H9 (cell line): ENCODE data around the gene SIGLEC12. TPM values are rescaled to one million over a fixed set of nuclear protein-coding genes. Genes with fewer than 3 reads are reported as not detected.

Source experiments
- DNase-seq: peaks from one replicate; pipeline ENCODE4 v3.0.0-alpha.2; 2017
- H2AFZ ChIP-seq: one replicate; pipeline ENCODE4 v1.6.1; 2013; ENCODE audit warnings: mild to moderate bottlenecking, low read length, control low read depth, moderate library complexity
- H2AK5ac ChIP-seq: 2 replicates; pipeline ENCODE4 v1.6.1; 2013; ENCODE audit warnings: low read length, control low read depth, mixed read lengths; ENCODE audit not compliant: insufficient read length
- H2BK120ac ChIP-seq: one replicate; pipeline ENCODE4 v1.6.1; 2013; ENCODE audit warnings: low read depth, mild to moderate bottlenecking, low read length, control low read depth, inconsistent platforms; ENCODE audit not compliant: poor library complexity, severe bottlenecking
- H2BK12ac ChIP-seq: 2 replicates; pipeline ENCODE4 v1.6.1; 2013; ENCODE audit warnings: low read length, control low read depth, mixed read lengths, low read depth; ENCODE audit not compliant: insufficient read length
- H2BK15ac ChIP-seq: 2 replicates; pipeline ENCODE4 v1.6.1; 2013; ENCODE audit warnings: low read depth, low read length, control low read depth
- H2BK20ac ChIP-seq: one replicate; pipeline ENCODE4 v1.6.1; 2013; ENCODE audit warnings: low read depth, mild to moderate bottlenecking, low read length, control low read depth, inconsistent platforms; ENCODE audit not compliant: poor library complexity, severe bottlenecking
- H2BK5ac ChIP-seq: 2 replicates; pipeline ENCODE4 v1.6.1; 2013; ENCODE audit warnings: low read length, control low read depth, mixed read lengths; ENCODE audit not compliant: insufficient read length
- H3K14ac ChIP-seq: 2 replicates; pipeline ENCODE4 v1.6.1; 2013; ENCODE audit warnings: low read length, control low read depth; ENCODE audit not compliant: insufficient read depth
- H3K18ac ChIP-seq: 2 replicates; pipeline ENCODE4 v1.6.1; 2013; ENCODE audit warnings: low read depth, mild to moderate bottlenecking, mixed read lengths, low read length, control low read depth; ENCODE audit not compliant: insufficient read length
- H3K23ac ChIP-seq: 2 replicates; pipeline ENCODE4 v1.6.1; 2013; ENCODE audit warnings: low read length, control low read depth, mixed read lengths, low read depth; ENCODE audit not compliant: insufficient read length
- H3K23me2 ChIP-seq: 2 replicates; pipeline ENCODE4 v1.6.1; 2013; ENCODE audit warnings: low read depth, mild to moderate bottlenecking, mixed read lengths, low read length, control low read depth; ENCODE audit not compliant: insufficient read length, poor library complexity, severe bottlenecking
- H3K27ac ChIP-seq: 2 replicates; pipeline ENCODE4 v1.5.1; 2013; ENCODE audit warnings: low read length, control low read depth, mixed read lengths, low read depth; ENCODE audit not compliant: insufficient read length
- H3K27me3 ChIP-seq: 2 replicates; pipeline ENCODE4 v1.6.1; 2013; ENCODE audit warnings: low read length, control low read depth, inconsistent platforms; ENCODE audit not compliant: insufficient read depth
- H3K4ac ChIP-seq: 2 replicates; pipeline ENCODE4 v1.6.1; 2013; ENCODE audit warnings: low read depth, mild to moderate bottlenecking, control low read depth, inconsistent platforms, low read length, moderate library complexity
- H3K4me1 ChIP-seq: 2 replicates; pipeline ENCODE4 v1.6.1; 2013; ENCODE audit warnings: low read length, control low read depth, inconsistent platforms; ENCODE audit not compliant: insufficient read depth
- H3K4me2 ChIP-seq: 2 replicates; pipeline ENCODE4 v1.6.1; 2013; ENCODE audit warnings: low read length, control low read depth, mixed read lengths; ENCODE audit not compliant: insufficient read length, insufficient read depth
- H3K56ac ChIP-seq: 2 replicates; pipeline ENCODE4 v1.6.1; 2013; ENCODE audit warnings: low read depth, mild to moderate bottlenecking, mixed read lengths, low read length, control low read depth; ENCODE audit not compliant: insufficient read length
- H3K79me1 ChIP-seq: 2 replicates; pipeline ENCODE4 v1.6.1; 2013; ENCODE audit warnings: low read depth, mild to moderate bottlenecking, moderate library complexity, low read length, control low read depth, inconsistent platforms; ENCODE audit not compliant: insufficient read depth, poor library complexity, severe bottlenecking
- H3K79me2 ChIP-seq: 2 replicates; pipeline ENCODE4 v1.6.1; 2013; ENCODE audit warnings: low read length, control low read depth, inconsistent platforms; ENCODE audit not compliant: insufficient read depth
- H3K9ac ChIP-seq: 2 replicates; pipeline ENCODE4 v1.6.1; 2013; ENCODE audit warnings: low read length, control low read depth, mixed read lengths; ENCODE audit not compliant: insufficient read length; ENCODE audit errors: extremely low read depth
- H3K9me3 ChIP-seq: one replicate; pipeline ENCODE4 v1.6.1; 2013; ENCODE audit warnings: low read depth, low read length, inconsistent platforms; ENCODE audit not compliant: control insufficient read depth
- H3T11ph ChIP-seq: one replicate; pipeline ENCODE4 v1.6.1; 2013; ENCODE audit warnings: mild to moderate bottlenecking, low read length, control low read depth, inconsistent platforms
- H4K20me1 ChIP-seq: one replicate; pipeline ENCODE4 v1.6.1; 2013; ENCODE audit not compliant: control insufficient read depth, insufficient read length, insufficient read depth
- H4K5ac ChIP-seq: 2 replicates; pipeline ENCODE4 v1.6.1; 2013; ENCODE audit warnings: low read depth, mild to moderate bottlenecking, mixed read lengths, low read length, control low read depth; ENCODE audit not compliant: insufficient read length
- H4K8ac ChIP-seq: replicated peaks from 2 replicates; pipeline ENCODE4 v1.6.1; 2013; ENCODE audit warnings: low read length, control low read depth, mixed read lengths, low read depth; ENCODE audit not compliant: insufficient read length
- H4K91ac ChIP-seq: 2 replicates; pipeline ENCODE4 v1.6.1; 2013; ENCODE audit warnings: low read depth, mild to moderate bottlenecking, moderate library complexity, mixed read lengths, low read length, control low read depth; ENCODE audit not compliant: insufficient read length
- H3K27ac Mint-ChIP-seq, 3 experiments: 2 replicates in 2 of 3; 3 replicates in 1 of 3; pipeline ENCODE4 v1.8.0; 2020 to 2021; ENCODE audit warnings: mixed read lengths in 3 of 3, mild to moderate bottlenecking in 1 of 3, moderate library complexity in 1 of 3
- H3K27me3 Mint-ChIP-seq: 2 replicates; pipeline ENCODE4 v1.8.0; 2021; ENCODE audit warnings: low read depth, mild to moderate bottlenecking, moderate library complexity, mixed read lengths
- H3K36me3 Mint-ChIP-seq, 3 experiments: 2 replicates in 2 of 3; 3 replicates in 1 of 3; pipeline ENCODE4 v1.8.0; 2020 to 2021; ENCODE audit warnings: low read depth in 3 of 3, mixed read lengths in 3 of 3; ENCODE audit not compliant: insufficient read depth in 1 of 3
- H3K4me1 Mint-ChIP-seq, 2 experiments: 2 replicates each; pipeline ENCODE4 v1.8.0; 2020; ENCODE audit warnings: mixed read lengths in 2 of 2
- H3K4me3 Mint-ChIP-seq, 2 experiments: 2 replicates in 1 of 2; 3 replicates in 1 of 2; pipeline ENCODE4 v1.8.0; 2020 to 2021; ENCODE audit warnings: mild to moderate bottlenecking in 2 of 2, mixed read lengths in 2 of 2, moderate library complexity in 1 of 2
- H3K9me3 Mint-ChIP-seq, 2 experiments: 2 replicates in 1 of 2; 3 replicates in 1 of 2; pipeline ENCODE4 v1.8.0; 2020; ENCODE audit warnings: mild to moderate bottlenecking in 2 of 2, mixed read lengths in 2 of 2, moderate library complexity in 1 of 2
- WGBS: extraction: QIAGEN DNeasy Blood & Tissue Kit; methylation state at CpG from one replicate; pipeline ENCODE4 v1.1.7; 2013; ENCODE audit warnings: missing lambda C conversion rate, low lambda C conversion rate, mixed read lengths; ENCODE audit not compliant: insufficient read length; ENCODE audit errors: extremely low coverage; 5-methylcytosine and 5-hydroxymethylcytosine counted together
- long read RNA-seq: library from polyadenylated mRNA; unstranded; transcript quantifications from one replicate; pipeline ENCODE4 v2.0.0, GENCODE V29; 2020
- total RNA-seq: library from RNA; stranded (reverse); gene quantifications from 2 replicates; pipeline ENCODE4 v1.2.1, GENCODE V29; 2021
- TF ChIP-seq, protein P1 (sequence below): fragments of 200-600 bp; sonication (generic); conservative IDR thresholded peaks from 3 replicates; pipeline ENCODE4 v1.8.0; 2021; ENCODE audit warnings: antibody characterized with exemption, mild to moderate bottlenecking

SIGLEC12 gene
- total RNA-seq, result not detected in 2 replicates
- long read RNA-seq, result 0 reads

- H2BK20ac ChIP-seq, result no peak within 1 kb of the TSS
- no peak within 1 kb of the TSS for H3K4me3 Mint-ChIP-seq
Measured at GRCh38 chr19:51501594-51502263, at the start of gene SIGLEC12. TSS of gene SIGLEC12 (minus strand) at chr19:51501800. CDS start at chr19:51501733, 67 bp downstream.

More at GRCh38 chr19:51501594-51502263, at the start of gene SIGLEC12:
- H3K4me1 Mint-ChIP-seq, result no peaks in the 10 kb centered on the region
- no peaks in the 10 kb centered on the region for H3K23me2 ChIP-seq
- H3K9me3 ChIP-seq, result no peaks in the 10 kb centered on the region
- TF ChIP-seq, protein P1, sequence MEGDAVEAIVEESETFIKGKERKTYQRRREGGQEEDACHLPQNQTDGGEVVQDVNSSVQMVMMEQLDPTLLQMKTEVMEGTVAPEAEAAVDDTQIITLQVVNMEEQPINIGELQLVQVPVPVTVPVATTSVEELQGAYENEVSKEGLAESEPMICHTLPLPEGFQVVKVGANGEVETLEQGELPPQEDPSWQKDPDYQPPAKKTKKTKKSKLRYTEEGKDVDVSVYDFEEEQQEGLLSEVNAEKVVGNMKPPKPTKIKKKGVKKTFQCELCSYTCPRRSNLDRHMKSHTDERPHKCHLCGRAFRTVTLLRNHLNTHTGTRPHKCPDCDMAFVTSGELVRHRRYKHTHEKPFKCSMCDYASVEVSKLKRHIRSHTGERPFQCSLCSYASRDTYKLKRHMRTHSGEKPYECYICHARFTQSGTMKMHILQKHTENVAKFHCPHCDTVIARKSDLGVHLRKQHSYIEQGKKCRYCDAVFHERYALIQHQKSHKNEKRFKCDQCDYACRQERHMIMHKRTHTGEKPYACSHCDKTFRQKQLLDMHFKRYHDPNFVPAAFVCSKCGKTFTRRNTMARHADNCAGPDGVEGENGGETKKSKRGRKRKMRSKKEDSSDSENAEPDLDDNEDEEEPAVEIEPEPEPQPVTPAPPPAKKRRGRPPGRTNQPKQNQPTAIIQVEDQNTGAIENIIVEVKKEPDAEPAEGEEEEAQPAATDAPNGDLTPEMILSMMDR, result no peak
- H3K79me1 ChIP-seq, result no peaks in the 10 kb centered on the region
- H3K56ac ChIP-seq, result no peak within 1 kb of the TSS
- H2BK15ac ChIP-seq, result no peak within 1 kb of the TSS
- no peaks in the 10 kb centered on the region for H3K79me2 ChIP-seq
- no peak within 1 kb of the TSS for H2AFZ ChIP-seq
- no peak within 1 kb of the TSS for H3K9ac ChIP-seq
- H3K27ac ChIP-seq, result no peak within 1 kb of the TSS
- H3K14ac ChIP-seq, result no peak within 1 kb of the TSS
- no peaks in the 10 kb centered on the region for H3K4me1 ChIP-seq
- WGBS, result no CpG with 5 or more reads among the region's 12 CpGs
- H4K20me1 ChIP-seq, result no peaks in the 10 kb centered on the region
- H3K27ac Mint-ChIP-seq, result no peak within 1 kb of the TSS; a peak in 1 of 7 replicates
- no peak within 1 kb of the TSS for H4K5ac ChIP-seq
- H3K36me3 Mint-ChIP-seq, result peaks cover 0 to 6% (median 2%) of the 10 kb centered on the region in 3 experiments; a peak in 1 of 7 replicates
- H3T11ph ChIP-seq, result no peak within 1 kb of the TSS
- no peak for DNase-seq
- no peak within 1 kb of the TSS for H3K4me2 ChIP-seq
- peaks cover 24% of the 10 kb centered on the region for H3K27me3 Mint-ChIP-seq
- H2AK5ac ChIP-seq, result no peak within 1 kb of the TSS
- H3K23ac ChIP-seq, result no peak within 1 kb of the TSS
- H2BK5ac ChIP-seq, result no peak within 1 kb of the TSS
- H3K27me3 ChIP-seq, result no peaks in the 10 kb centered on the region
- no peak within 1 kb of the TSS for H3K4ac ChIP-seq
- H4K8ac ChIP-seq, result no peak within 1 kb of the TSS
- no peak within 1 kb of the TSS for H3K18ac ChIP-seq
- no peak within 1 kb of the TSS for H2BK12ac ChIP-seq
- no peak within 1 kb of the TSS for H2BK120ac ChIP-seq
- peaks cover 66 to 95% of the 10 kb centered on the region in 2 experiments for H3K9me3 Mint-ChIP-seq
- H4K91ac ChIP-seq, result no peak within 1 kb of the TSS
